ENCODE measurements around the gene SV2C.

SV2C gene

GRCh38 chr5:76153271-76153670 is 70.1 kb downstream of the SV2C start:
- Histone ChIP-seq H3K9me3 (ENCODE audit: control insufficient read depth, insufficient read depth, low read depth, low read length) (no peaks in the 10 kb centered on the region), H3K27ac (ENCODE audit: extremely low read depth, low read depth, low read length) (no peak overlapping the region), H3K36me3 (ENCODE audit: control insufficient read depth in 2 of 2, insufficient read depth in 1 of 2, low read length in 2 of 2) (no peaks in the 10 kb centered on the region), H3K4me3 (ENCODE audit: low read depth, low read length) (no peak overlapping the region), H3K4me1 (ENCODE audit: control insufficient read depth, insufficient read depth, low read length) (no peaks in the 10 kb centered on the region)
- POLR2A ChIA-PET = no interaction called here
- CTCF ChIA-PET = interaction anchor here (0.8 to 1.0 kb wide), 3 partner anchors 8 to 21 kb away, joined by 3 to 5 read pairs (median 4); no protein-coding TSS in a partner anchor
- no peak for TF ChIP-seq ZNF558 (tag by site-specific recombination; IDR thresholded peaks at IDR 0.05)
- no peak for TF ChIP-seq ZNF394 (tag by site-specific recombination; IDR thresholded peaks at IDR 0.05; ENCODE audit: borderline replicate concordance)
- TF ChIP-seq GLI4 (tag by site-specific recombination; IDR thresholded peaks at IDR 0.05) = no peak
- TF ChIP-seq ZNF623 (tag by site-specific recombination; IDR thresholded peaks at IDR 0.05) = no peak
- no peak for TF ChIP-seq ZNF707 (tag by site-specific recombination; IDR thresholded peaks at IDR 0.05)

GRCh38 chr5:76154009-76154690 is 71.0 kb downstream of the SV2C start:
- Histone ChIP-seq H3K27ac (ENCODE audit: extremely low read depth, low read depth, low read length) (no peak overlapping the region), H3K36me3 (ENCODE audit: control insufficient read depth in 2 of 2, insufficient read depth in 1 of 2, low read length in 2 of 2) (no peaks in the 10 kb centered on the region), H3K9me3 (ENCODE audit: control insufficient read depth, insufficient read depth, low read depth, low read length) (no peaks in the 10 kb centered on the region), H3K4me1 (ENCODE audit: control insufficient read depth, insufficient read depth, low read length) (no peaks in the 10 kb centered on the region), H3K4me3 (ENCODE audit: low read depth, low read length) (no peak overlapping the region)
- TF ChIP-seq KLF7 (tag by site-specific recombination; IDR thresholded peaks at IDR 0.05; ENCODE audit: borderline replicate concordance) = no peak
- no peak for TF ChIP-seq WT1 (tag by site-specific recombination; IDR thresholded peaks at IDR 0.05)
- TF ChIP-seq, protein P1, sequence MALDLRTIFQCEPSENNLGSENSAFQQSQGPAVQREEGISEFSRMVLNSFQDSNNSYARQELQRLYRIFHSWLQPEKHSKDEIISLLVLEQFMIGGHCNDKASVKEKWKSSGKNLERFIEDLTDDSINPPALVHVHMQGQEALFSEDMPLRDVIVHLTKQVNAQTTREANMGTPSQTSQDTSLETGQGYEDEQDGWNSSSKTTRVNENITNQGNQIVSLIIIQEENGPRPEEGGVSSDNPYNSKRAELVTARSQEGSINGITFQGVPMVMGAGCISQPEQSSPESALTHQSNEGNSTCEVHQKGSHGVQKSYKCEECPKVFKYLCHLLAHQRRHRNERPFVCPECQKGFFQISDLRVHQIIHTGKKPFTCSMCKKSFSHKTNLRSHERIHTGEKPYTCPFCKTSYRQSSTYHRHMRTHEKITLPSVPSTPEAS (tag by site-specific recombination; IDR thresholded peaks at IDR 0.05) = no peak
- no peak for TF ChIP-seq ZNF664 (tag by site-specific recombination; IDR thresholded peaks at IDR 0.05)
- no peak for TF ChIP-seq ZNF626 (tag by site-specific recombination; IDR thresholded peaks at IDR 0.05)
- TF ChIP-seq ZNF354C (tag by site-specific recombination; IDR thresholded peaks at IDR 0.05; ENCODE audit: borderline replicate concordance, low read depth) = no peak
- TF ChIP-seq BCL11A (tag by site-specific recombination; IDR thresholded peaks at IDR 0.05; ENCODE audit: low read depth) = no peak
- TF ChIP-seq PATZ1 (tag by site-specific recombination; IDR thresholded peaks at IDR 0.05) = no peak
- TF ChIP-seq GLI4 (tag by site-specific recombination; IDR thresholded peaks at IDR 0.05) = no peak
- TF ChIP-seq ZNF398 (tag by site-specific recombination; IDR thresholded peaks at IDR 0.05) = no peak
- no peak for TF ChIP-seq ZBTB11 (tag by site-specific recombination; conservative IDR thresholded peaks at IDR 0.05; ENCODE audit: low read depth)
- TF ChIP-seq ZNF549 (tag by site-specific recombination; IDR thresholded peaks at IDR 0.05) = no peak
- TF ChIP-seq ZNF140 (tag by site-specific recombination; IDR thresholded peaks at IDR 0.05) = no peak
- ChIA-PET CTCF (interaction anchor here (0.7 to 3.8 kb wide), 3 partner anchors 9 to 21 kb away, joined by 3 to 14 read pairs (median 3); no protein-coding TSS in a partner anchor), POLR2A (no interaction called here)

Data from HEK293 (cell line).